ENCODE results near the gene SMURF1.

- no peak for TF ChIP-seq EZH2 (IDR thresholded peaks at IDR 0.05; ENCODE audit: insufficient read depth, poor library complexity, severe bottlenecking)
- no peak for TF ChIP-seq EZH2phosphoT487 (IDR thresholded peaks at IDR 0.05; ENCODE audit: insufficient read depth, low read depth)
Observed at GRCh38 chr7:99011341-99011705, 132.6 kb downstream of the SMURF1 start.

Measured in GM23248 (cell line).